Measurements from ENCODE around the gene KCND2.

DNA sequence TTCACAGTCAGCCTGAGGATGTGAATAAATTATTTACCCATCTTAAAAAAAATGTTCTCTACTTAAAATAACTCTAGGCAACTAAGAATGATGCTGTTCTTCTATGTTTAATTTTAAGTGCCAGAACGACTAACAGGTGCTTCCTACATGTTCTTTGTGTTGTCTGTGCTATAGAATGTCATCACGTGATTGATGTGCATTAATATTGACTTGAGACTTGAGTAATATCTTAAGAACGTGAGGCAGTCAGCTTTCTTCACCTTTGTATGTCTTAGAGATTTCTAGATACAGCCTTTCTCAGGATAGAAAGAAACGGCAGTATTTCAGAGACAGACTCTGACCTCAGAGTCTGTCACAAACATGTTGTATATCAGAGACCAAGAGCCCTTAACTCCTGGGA lies 274.6 kb downstream of the KCND2 start:
- no peak for TF ChIP-seq POLR2A (IDR thresholded peaks at IDR 0.05; ENCODE audit: low read length)
- no peak for TF ChIP-seq GATA1 (IDR thresholded peaks at IDR 0.05; ENCODE audit: low read depth, low read length)

Measured in erythroblast (primary cell).